GM08714 (cell line): ENCODE results near the gene ARMC12.
"Not testable (repeated sequence)": the region's sequence is repeated elsewhere in the genome, so short reads cannot be mapped to it uniquely, and the experiment has no call there.

Experiments
- H3K4me3 ChIP-seq: fragments of 200-500 bp; sonication (Bioruptor generic); 2 replicates; pipeline ENCODE4 v1.5.1; 2014; ENCODE audit warnings: mild to moderate bottlenecking, low read length, inconsistent platforms
- ZNF274 ChIP-seq: IDR thresholded peaks from 2 replicates; pipeline ENCODE4 v1.6.1; 2012; ENCODE audit warnings: mild to moderate bottlenecking, low read depth, low read length

Gene ARMC12

GRCh38 chr6:35725081-35725708, 11.6 kb upstream of the ARMC12 start:
- no peak overlapping the region for H3K4me3 ChIP-seq
- no peak for TF ChIP-seq ZNF274

DNA sequence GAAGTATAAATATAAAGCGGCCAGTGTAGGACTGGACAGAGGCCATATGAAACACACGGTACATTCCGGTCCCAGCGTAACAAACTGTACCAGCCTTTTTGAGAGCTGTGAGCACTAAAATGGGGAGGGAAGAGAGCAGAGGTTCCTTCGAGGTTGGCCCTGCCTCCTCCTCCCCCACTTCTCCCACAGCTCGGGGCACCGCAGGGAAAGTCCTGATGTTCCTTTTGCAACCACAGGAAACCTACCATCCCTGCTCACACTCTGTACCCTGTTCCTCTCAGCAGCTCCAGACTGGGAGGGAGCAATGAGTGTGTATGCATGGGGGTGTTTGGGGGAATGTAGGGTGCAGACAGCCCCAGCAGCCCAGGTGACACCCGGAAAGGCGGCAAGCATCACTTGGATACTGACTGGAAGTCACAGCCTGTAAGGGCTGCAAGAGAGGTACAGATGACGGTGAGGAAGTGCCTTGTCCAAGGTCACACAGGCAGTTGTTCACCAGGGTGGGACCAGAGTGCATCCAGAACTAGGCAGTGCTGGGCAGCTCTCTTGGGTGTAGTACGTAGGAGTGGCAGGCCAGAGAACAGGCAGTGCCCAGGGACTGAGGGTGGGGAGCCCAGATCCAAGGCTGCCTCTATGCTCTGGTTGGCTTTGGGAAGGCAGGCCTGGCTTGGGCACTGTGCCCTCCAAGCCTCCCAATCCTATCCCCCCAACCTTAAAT, 11.0 kb upstream of the ARMC12 start:
- no peak overlapping the region for H3K4me3 ChIP-seq
- TF ChIP-seq ZNF274: no peak

- peak overlapping the region; percentile 10; the same call in 1 of the 2 replicates for H3K4me3 ChIP-seq
- no peak for TF ChIP-seq ZNF274
Measured at GRCh38 chr6:35727231-35727934, 9.4 kb upstream of the ARMC12 start.

DNA sequence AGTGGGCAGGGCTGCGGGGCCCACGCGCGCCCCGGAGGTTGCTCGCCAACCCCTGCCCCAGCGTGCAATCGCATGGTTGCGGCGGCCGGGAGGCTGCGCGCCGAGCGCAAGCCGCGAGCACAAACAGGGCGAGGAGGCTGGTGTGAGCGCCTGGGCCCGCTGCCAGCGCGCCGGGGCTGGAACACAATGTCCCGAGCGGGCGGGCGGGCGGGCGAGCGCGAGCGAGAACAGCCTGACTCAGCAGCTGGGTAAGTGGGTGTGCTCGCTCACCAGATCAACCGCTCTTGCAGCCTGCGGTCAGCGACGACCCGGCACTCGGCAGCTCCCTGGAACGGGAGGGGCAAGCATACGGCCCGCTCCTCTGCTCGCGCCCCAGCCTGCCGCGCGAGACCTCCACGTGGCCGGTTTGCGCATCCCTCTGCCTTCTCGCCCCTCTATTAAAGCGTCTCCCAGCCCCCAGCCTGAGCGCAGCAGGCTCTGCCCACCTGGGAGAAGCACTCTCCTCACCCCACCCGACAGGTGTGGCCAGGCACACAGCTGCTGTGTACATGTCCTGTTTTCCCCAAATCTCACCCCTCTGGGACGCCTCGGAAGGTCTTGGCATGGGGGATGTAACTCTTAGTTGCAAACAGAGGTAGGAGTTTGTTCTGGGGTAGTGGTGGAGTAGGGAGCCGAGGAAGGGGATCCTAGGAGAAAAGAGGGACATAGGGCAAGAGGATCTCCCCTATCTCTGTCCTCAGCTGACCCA, 8.7 kb upstream of the ARMC12 start:
- no peak for TF ChIP-seq ZNF274
- H3K4me3 ChIP-seq: peak overlapping the region; percentile 18; the same call in 1 of the 2 replicates

GRCh38 chr6:35728683-35729678, 7.9 kb upstream of the ARMC12 start:
- no peak for TF ChIP-seq ZNF274
- no peak overlapping the region; the same call in 1 of the 2 replicates for H3K4me3 ChIP-seq

DNA sequence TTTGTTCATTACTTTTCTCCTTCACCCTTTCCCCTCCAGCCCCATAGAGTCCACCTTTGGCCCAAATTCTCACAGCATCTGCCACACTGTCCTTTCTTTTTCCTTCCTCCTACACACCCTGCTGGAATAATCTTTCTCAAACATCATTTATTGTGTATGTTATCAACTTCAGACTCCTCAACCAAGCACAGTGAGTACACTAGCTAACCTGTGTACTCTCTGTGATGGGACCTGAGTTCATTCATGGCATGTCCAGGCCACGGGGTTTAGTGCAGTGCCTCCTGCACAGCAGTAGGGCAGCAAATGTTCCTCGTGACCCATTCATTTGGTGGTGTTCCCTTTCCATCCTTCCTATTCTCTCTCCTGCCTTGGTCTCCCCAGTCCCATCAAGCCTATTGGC, 7.1 kb upstream of the ARMC12 start:
- no peak overlapping the region for H3K4me3 ChIP-seq
- TF ChIP-seq ZNF274: no peak

DNA sequence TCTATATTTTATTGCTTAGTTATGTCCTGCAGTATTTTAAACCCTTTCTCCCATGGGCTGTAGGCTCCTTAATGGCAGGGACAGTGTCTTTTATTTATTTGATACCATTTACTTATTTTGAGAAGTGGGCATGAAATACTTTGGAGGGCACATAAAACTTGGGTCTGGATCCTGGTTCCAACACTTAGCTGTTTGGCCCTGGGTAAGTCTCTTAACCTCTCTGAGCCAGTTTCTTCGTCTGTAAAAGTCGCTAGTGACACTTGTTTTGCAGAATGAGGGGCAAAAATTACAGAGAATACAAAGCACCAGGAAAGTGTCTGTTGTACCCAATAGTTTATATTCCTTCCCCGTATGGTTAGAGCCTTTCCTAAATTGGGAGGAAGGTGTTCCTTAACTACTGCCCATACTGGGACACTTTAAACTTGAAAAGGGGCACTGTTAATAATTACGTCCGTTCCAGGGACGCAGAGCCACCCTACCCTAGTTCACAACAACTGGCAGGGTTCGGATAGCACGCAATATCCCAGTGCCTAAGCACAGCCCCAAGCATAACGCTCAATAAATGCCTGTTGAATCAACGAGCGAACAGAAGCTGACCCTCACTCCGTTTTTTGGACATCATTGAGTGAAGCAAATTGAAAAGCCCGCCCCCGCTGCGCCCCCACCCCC, 6.0 kb upstream of the ARMC12 start:
- H3K4me3 ChIP-seq: peak overlapping the region; percentile 37; the same call in 1 of the 2 replicates
- TF ChIP-seq ZNF274: no peak

DNA sequence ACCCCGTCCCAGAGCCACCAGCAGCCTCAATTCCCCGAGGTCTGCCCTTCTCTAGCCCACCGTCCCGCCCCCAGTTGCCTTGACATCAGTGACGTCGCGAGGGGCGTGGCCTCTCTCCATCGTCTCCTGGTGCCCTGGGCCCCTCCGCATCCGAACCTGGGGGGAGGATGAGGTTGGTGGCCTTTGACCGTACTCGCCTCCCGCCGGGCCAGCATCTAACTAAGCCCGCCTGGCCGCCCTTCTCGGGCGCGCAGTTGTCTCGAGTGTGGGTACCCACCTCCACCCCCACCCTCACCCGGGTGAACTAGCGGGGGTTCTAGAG, 5.5 kb upstream of the ARMC12 start:
- no peak for TF ChIP-seq ZNF274
- peak overlapping the region; percentile 78 for H3K4me3 ChIP-seq

GRCh38 chr6:35731736-35732532, 4.9 kb upstream of the ARMC12 start:
- no peak for TF ChIP-seq ZNF274
- peak overlapping the region; percentile 78 for H3K4me3 ChIP-seq

DNA sequence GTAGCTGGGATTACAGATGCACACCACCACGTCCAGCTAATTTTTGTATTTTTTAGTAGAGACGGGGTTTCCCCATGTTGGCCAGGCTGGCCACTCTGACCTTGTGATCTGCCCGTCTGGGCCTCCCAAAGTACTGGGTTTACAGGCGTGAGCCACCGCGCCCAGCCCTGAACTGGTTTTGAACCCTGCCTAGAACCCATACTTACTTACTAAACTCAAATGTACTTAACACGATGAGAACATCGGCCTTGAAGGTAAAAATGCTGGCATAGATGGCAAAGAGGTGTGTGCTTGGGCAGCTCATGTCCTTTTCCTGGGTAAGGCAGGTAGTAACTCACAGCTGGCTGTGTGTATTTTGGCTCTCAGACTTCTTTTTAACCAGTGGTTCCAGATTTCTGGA, 3.2 kb upstream of the ARMC12 start:
- no peak overlapping the region for H3K4me3 ChIP-seq

DNA sequence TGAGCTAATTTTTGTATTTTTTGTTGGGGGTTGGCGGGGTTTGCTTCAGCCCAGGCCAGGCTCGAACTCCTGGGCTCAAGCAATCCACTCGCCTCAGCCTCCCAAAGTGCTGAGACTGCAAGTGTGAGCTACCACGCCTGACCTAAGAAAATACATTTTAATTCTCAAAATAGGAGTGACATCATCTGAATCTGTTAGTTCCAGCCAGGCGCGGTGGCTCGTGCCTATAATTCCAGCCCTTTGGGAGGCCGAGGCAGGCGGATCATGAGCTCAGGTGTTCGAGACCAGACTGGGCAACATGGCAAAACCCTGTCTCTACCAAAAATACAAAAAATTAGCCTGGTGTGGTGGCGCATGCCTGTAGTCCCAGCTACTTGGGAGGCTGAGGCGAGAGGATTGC, 2.5 kb upstream of the ARMC12 start:
- not testable (repeated sequence) for H3K4me3 ChIP-seq

More for the DNA sequence above, 3.2 kb upstream of the ARMC12 start:
- TF ChIP-seq ZNF274: no peak

DNA sequence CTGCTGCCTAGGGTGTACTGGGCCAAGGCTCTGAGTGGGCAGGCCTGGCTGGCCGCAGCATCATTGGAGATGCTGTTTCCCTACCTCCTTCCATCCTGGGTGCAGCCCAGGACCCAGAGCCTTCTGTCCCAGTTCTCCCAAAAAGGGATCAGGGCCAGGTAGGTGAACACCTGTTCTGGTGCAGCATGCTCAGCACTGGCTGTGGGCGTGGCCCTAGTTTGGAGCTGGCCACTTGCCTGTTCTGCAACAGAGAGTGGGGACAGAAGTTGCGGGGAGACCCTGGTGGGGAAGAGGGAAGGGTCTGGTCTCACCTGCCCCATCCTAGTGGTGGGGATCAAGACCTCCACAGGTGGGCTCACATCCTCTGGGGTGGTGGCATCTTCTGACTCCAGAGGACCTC, 1.4 kb upstream of the ARMC12 start:
- no peak for TF ChIP-seq ZNF274
- H3K4me3 ChIP-seq: no peak overlapping the region
